Fibroblast of skin of scalp (primary cell): Measurements from ENCODE around the gene UGT1A7.
"Not testable (repeated sequence)": the region's sequence is repeated elsewhere in the genome, so short reads cannot be mapped to it uniquely, and the experiment has no call there.

Experiments used
- DNase-seq: peaks from one replicate; pipeline ENCODE4 v3.0.0-alpha.2; 2013

UGT1A7 gene

DNA sequence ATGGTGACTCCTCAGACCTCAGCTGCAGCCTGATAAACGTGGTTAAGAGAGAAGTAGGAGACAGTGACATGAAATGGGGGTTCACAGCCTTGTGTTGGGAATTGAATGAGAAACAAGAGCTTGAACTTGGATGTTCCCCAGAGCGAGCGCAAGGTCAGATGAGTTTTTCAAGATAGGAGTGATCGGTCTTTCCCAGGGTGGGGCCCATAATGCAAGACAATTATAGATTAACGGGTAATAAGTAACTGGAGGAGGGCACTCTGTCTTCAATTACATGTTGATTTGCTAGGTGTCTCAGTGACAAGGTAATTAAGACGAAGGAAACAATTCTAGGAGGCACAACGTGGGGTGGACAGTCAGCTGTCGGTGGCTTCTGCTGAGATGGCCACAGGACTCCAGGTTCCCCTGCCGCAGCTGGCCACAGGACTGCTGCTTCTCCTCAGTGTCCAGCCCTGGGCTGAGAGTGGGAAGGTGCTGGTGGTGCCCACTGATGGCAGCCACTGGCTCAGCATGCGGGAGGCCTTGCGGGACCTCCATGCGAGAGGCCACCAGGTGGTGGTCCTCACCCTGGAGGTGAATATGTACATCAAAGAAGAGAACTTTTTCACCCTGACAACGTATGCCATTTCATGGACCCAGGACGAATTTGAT, 31.0 kb downstream of the UGT1A7 start, which contains the start of gene UGT1A5:
UGT1A5 (plus strand) TSS at position 297 of the 651 bp plus-strand sequence; CDS start at position 382, 85 bp downstream.
- DNase-seq: no peak

DNA sequence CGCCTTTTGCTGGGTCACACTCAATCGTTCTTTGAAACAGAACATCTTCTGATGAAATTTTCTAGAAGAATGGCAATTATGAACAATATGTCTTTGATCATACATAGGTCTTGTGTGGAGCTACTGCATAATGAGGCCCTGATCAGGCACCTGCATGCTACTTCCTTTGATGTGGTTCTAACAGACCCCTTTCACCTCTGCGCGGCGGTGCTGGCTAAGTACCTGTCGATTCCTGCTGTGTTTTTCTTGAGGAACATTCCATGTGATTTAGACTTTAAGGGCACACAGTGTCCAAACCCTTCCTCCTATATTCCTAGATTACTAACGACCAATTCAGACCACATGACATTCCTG, 31.5 kb downstream of the UGT1A7 start:
- DNase-seq: no peak

DNA sequence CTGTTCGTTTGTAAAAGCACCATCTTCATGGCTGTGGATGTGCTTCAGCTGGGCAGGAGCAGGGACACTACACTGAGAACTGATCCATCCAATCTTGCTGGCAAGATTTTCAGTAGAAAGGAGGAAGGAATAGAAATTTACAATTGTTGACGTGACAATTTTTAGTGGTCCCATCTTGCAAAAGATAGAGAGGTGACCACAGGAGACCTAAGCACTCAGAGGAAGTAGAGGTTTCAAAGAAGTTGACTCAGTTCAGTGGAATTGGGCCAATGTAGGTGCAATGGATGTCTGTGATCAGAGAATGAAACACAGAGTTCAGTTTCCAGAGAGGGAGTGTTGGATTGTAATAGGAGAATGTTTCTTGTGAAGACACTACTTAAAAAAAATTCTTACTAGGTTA, 32.4 kb downstream of the UGT1A7 start:
- no peak for DNase-seq

DNA sequence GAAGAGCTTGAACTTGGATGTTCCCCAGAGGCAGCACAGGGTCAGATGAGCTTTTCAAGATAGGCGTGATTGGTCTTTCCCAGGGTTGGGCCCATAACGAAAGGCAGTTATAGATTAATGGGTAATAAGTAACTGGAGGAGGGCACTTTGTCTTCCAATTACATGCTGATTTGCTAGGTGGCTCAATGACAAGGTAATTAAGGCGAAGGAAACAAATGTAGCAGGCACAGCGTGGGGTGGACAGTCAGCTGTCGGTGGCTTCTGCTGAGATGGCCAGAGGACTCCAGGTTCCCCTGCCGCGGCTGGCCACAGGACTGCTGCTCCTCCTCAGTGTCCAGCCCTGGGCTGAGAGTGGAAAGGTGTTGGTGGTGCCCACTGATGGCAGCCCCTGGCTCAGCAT, 36.9 kb downstream of the UGT1A7 start, which contains the start of gene UGT1A4:
UGT1A4 (plus strand) TSS at position 185 of the 400 bp plus-strand sequence; CDS start at position 270, 85 bp downstream.
- DNase-seq: no peak

DNA sequence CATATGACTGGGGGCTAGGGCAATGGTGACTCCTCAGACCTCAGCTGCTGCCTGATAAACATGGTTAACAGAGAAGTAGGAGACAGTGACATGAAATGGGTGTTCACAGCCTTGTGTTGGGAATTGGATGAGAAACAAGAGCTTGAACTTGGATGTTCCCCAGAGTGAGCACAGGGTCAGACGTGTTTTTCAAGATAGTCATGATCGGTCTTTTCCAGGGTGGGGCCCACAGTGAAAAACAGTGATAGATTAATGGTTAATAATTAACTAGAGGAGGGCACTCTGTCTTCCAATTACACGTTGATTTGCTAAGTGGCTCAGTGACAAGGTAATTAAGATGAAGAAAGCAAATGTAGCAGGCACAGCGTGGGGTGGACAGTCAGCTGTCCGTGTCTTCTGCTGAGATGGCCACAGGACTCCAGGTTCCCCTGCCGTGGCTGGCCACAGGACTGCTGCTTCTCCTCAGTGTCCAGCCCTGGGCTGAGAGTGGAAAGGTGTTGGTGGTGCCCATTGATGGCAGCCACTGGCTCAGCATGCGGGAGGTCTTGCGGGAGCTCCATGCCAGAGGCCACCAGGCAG, 47.1 kb downstream of the UGT1A7 start, which contains the start of gene UGT1A3:
UGT1A3 (plus strand) TSS at position 320 of the 579 bp plus-strand sequence; CDS start at position 405, 85 bp downstream.
- DNase-seq: no peak

DNA sequence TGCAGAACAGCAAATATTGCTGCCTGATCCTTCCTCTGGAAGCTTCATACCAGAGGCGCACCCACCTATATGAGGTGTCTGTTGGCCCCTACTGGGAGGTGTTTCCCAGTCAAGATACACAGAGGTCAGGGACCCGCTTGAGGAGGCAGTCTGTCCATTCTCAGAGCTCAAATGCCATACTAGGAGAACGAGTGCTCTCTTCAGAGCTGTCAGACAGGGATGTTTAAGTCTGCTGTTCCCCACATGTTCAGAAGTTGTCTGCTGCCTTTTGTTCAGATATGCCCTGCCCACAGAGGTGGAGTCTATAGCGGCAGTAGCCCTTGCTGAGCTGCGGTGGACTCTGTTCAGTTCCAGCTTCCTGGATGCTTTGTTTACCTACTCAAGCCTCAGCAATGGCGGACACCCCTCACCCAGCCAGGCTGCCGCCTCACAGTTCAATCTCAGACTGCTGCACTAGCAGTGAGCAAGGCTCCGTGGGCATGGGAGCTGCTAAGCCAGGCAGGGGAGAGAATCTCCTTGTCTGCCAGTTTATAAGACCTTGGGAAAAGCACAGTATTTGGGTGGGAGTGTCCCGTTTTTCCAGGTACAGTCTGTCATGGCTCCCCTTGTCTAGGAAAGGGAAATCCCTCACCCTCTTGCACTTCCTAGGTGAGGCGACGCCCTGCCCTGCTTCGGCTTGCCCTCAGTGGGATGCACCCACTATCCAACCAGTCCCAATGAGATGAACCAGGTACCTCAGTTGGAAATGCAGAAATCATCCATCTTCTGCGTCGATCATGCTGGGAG, 55.4 kb downstream of the UGT1A7 start:
- not testable (repeated sequence) for DNase-seq

DNA sequence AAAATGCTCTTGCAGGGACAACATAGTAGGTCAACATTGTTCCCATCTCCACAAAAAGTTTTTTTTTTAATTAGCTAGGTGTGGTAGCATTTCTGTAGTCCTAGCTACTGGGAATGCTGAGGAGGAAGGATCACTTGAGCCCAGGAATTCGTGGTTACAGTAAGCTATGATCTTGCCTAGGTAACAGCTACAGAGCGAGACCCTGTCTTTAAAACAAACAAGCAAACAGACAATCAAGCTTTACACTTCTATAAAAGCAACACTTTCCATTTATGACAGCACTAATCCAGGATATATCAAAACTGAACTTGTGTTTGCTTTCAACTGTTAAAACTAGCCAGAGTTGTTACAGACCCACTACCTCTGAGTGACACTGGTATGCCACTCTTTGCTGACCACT, 59.2 kb downstream of the UGT1A7 start:
- no peak for DNase-seq

DNA sequence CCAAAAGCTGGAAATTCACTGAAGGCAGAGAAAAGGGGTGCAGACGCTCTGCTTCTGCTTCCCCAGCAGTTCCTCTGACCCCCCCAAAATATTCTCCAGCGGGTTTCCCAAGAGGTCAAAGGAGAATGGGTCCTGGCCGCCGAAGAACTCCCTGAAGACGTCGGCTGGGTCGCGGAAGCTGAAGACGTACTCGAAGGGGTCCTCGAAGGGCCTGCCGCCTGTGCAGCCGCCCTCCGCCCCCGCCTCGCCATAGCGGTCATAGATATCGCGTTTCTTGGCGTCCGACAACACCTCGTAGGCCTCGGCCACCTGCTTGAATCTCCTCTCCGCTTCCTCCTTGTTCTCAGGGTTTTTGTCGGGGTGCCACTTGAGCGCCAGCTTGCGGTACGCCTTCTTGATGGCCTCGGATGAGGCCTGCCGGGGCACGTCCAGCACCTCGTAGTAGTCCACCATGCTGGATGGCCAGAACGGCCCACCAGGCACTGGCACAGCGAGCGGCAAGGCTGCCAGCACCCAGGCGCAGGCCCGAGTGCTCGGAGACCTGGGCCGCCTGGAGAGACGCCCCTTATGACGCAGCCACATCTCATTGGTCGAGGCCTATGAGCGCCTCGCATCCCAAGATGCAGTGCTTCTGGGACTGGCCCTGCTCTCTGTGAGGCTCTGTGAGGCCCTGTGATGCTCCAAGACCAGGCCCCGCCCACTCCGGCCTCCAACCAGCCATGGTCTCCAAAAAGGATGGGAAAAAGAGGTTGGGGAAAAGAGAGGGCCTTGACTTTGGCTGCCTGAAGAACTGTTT, 62.0 kb downstream of the UGT1A7 start:
- no peak for DNase-seq

DNA sequence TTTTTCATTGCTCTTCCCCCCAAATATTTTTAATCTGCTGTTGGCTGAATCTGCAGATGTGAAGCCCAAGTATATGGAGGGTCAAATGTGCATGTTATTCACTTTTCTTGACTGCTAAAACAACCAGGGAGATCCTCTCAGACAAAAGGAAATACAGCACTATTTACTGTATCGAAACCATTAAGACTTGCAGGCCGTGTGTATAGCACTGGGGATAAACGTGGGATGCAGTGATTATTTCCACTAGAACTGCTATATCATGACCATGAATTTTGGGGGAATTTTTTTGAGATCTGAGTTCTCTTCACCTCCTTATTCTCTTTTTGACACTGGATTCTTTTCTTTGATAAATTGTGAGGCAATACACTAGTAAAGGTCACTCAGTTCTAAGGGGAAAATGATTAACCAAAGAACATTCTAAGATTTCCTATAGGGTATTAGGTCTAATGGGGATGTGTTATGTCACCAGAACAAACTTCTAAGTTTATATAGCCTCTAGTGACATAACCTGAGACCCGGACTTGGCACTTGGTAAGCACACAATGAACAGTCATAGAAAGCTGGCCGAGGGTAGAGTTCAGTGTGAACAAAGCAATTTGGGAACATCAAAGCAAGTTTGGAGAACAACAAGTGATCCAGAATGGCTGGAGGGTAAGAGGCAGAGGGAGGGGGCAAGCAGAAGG, 63.5 kb downstream of the UGT1A7 start:
- DNase-seq: no peak

DNA sequence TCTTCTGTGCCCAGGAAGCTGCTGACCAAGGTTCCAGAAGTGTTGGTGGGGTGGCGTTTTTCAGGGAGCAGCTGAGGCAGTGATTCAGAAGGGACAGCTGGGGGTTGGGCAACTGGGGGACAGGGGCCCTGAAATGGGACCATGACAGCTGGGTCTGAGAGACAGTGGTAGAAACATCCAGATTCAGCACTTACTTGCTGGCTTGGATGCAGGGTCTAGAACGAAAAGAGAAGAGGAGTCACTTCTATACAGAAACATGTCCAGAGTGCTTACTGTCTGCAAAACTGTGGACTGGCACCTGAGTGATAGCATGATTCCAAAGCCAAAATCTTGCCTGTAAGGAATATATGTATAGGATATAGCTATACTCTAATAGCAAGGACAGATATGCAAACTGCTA, 64.1 kb downstream of the UGT1A7 start:
- DNase-seq: not testable (repeated sequence)

DNA sequence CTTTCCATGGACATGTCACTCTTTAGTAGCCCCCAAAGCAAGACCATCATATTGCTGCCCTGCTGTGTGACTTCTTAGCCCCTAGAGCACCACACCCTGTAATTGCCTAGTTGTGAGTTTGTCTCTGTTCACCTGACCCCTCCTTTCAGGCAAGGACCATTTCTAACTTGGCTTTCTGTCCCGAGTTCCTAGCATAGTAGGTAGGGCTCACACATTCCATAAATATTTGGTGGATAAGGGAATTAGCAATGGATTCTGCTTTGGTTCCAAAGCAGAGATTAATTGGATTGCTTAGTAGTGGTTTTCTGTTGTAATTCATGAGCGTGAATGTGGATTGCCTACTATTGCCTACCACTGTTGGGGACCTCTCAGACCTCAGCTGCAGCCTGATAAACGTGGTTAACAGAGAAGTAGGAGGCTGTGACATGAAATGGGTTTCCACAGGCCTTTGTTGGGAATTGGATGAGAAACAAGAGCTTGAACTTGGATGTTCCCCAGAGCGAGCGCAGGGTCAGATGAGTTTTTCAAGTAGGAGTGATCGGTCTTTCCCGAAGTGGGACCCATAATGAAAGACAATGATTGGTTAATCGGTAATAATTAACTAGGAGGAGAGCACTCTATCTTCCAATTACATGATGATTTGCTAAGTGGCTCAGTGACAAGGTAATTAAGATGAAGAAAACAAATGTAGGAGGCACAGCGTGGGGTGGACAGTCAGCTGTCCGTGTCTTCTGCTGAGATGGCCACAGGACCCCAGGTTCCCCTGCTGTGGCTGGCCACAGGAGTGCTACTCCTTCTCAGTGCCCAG, 65.0 kb downstream of the UGT1A7 start:
- no peak for DNase-seq

DNA sequence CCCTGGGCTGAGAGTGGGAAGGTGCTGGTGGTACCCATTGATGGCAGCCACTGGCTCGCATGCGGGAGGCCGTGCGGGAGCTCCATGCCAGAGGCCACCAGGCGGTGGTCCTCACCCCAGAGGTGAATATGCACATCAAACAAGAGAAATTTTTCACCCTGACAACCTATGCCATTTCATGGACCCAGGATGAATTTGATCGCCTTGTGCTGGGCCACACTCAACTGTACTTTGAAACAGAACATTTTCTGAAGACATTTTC, 65.5 kb downstream of the UGT1A7 start:
- DNase-seq: no peak

DNA sequence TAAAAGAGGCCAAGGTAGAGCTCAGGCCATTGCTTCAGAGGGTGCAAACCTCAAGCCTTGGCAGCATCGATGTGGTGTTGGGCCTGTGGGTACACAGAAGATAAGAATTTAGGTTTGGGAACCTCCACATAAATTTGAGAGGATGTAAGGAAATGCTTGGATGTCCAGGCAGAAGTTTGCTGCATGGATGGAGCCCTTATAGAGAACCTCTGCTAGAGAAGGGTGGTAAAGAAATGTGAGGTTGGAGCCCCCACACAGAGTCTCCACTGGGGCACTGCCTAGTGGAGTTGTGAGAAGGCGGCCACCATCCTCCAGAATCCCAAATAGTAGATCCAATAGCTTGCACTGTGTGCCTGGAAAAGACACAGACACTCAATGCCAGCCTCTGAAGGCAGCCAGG, 69.0 kb downstream of the UGT1A7 start:
- not testable (repeated sequence) for DNase-seq

DNA sequence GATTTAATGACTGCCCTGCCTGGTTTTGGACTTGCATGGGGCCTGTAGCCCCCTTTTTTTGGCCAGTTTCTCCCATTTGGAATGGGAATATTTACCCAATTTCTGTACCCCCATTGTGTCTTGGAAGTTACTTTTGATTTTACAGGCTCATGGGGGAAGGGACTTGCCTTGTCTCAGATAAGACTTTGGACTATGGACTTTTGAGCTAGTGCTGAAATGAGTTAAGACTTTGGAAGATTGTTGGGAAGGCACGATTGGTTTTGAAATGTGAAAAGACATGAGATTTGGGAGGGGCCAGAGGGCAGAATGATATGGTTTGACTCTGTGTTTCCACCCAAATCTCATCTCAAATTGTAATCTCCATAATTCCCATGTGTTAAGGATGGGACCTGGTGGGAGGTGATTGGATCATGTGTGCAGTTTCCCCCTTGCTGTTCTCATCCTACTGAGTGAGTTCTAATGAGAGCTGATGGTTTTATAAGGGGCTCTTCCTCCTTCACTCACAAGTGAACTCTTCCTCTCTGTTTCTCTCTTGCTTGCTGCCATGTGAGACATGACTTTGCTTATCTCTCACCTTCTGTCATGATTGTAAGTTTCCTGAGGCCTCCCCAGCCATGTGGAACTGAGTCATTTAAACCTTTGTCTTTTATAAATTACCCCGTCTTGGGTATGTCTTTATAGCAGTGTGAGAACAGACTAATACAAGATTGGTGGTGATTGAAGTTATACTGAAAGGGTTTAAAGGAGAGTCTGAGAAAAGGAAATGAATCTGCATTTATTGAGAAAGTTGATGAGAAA, 69.7 kb downstream of the UGT1A7 start:
- DNase-seq: not testable (repeated sequence)

DNA sequence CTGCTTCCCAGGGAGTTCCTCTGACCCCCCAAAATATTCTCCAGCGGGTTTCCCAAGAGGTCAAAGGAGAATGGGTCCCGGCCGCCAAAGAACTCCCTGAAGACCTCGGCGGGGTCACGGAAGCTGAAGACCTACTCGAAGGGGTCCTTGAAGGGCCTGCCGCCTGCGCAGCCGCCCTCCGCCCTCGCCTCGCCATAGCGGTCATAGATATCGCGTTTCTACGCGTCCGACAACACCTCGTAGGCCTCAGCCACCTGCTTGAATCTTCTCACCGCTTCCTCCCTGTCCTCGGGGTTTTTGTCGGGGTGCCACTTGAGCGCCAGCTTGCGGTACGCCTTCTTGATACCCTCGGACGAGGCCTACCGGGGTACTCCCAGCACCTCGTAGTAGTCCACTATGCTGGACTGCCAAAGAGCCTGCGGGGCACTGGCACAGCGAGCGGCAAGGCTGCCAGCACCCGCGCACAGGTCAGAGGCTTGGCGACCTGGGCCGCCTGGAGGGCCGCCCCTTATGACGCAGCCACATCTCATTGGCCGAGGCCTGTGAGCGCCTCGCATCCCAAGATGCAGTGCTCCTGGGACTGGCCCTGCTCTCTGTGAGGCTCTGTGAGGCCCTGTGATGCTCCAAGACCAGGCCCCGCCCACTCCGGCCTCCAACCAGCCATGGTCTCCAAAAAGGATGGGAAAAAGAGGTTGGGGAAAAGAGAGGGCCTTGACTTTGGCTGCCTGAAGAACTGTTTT, 73.3 kb downstream of the UGT1A7 start:
- no peak for DNase-seq

DNA sequence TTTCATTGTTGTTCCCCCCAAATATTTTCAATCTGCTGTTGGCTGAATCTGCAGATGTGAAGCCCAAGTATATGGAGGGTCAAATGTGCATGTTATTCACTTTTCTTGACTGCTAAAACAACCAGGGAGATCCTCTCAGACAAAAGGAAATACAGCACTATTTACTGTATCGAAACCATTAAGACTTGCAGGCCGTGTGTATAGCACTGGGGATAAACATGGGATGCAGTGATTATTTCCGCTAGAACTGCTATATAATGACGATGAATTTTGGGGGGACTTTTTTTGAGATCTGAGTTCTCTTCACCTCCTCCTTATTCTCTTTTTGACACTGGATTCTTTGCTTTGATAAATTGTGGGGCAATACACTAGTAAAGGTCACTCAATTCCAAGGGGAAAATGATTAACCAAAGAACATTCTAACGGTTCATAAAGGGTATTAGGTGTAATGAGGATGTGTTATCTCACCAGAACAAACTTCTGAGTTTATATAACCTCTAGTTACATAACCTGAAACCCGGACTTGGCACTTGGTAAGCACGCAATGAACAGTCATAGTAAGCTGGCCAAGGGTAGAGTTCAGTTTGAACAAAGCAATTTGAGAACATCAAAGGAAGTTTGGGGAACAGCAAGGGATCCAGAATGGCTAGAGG, 74.9 kb downstream of the UGT1A7 start:
- no peak for DNase-seq

DNA sequence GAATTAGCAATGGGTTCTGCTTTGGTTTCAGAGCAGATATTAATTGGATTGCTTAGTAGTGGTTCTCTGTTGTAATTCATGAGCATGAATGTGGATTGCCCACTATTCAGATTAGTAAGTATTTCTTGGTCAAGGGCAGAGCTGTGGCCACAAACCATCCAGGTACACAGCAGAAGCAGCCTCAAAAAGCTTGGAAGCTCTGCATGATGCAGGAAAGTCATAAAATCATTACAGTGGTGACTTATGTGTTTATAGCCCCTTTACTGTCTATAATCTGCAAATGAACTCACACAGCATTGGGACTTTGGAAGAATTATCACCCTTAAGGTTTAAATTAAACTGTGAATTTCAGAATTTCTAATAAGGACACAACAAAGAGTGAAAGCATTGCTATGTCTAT, 76.4 kb downstream of the UGT1A7 start:
- no peak for DNase-seq

DNA sequence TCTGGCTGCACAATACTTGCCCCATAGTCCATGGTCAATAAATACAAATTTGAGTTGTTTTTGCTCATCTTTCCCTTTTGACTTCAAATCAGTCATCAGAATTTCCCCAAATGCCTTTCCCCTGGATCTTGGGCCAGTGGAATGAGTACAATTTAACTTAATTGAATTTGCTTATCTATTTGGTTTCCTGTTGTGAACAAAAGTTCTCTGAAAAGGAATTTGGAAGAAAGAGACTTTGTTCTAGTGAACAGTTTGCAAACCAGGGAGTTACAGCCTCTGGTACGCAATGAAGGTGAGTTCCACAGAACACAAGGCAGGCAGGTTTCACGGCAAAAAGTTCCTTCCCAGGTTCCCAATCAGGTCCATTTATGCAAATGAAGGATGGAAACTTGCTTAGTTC, 77.1 kb downstream of the UGT1A7 start:
- DNase-seq: no peak

DNA sequence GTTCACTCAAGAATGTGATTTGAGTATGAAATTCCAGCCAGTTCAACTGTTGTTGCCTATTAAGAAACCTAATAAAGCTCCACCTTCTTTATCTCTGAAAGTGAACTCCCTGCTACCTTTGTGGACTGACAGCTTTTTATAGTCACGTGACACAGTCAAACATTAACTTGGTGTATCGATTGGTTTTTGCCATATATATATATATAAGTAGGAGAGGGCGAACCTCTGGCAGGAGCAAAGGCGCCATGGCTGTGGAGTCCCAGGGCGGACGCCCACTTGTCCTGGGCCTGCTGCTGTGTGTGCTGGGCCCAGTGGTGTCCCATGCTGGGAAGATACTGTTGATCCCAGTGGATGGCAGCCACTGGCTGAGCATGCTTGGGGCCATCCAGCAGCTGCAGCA, 78.3 kb downstream of the UGT1A7 start, which contains the start of gene UGT1A1:
UGT1A1 (plus strand) TSS at position 228 of the 400 bp plus-strand sequence; CDS start at position 246, 18 bp downstream.
- no peak for DNase-seq
